Activated naive CD4-positive, alpha-beta T cell treated with anti-CD3 and anti-CD28 coated beads, Interleukin-2, amount 50 U/mL, for 24 hours (primary cell): ENCODE measurements around the gene MTX2.

Experiments used
- H3K27ac Mint-ChIP-seq: one replicate; pipeline ENCODE4 v1.8.0; 2021; ENCODE audit warnings: mild to moderate bottlenecking, mixed read lengths
- H3K27me3 Mint-ChIP-seq: one replicate; pipeline ENCODE4 v1.8.0; 2021; ENCODE audit warnings: mixed read lengths
- H3K36me3 Mint-ChIP-seq: one replicate; pipeline ENCODE4 v1.8.0; 2021; ENCODE audit warnings: mixed read lengths
- H3K4me1 Mint-ChIP-seq: one replicate; pipeline ENCODE4 v1.8.0; 2021; ENCODE audit warnings: mixed read lengths
- H3K4me3 Mint-ChIP-seq: one replicate; pipeline ENCODE4 v1.8.0; 2021; ENCODE audit warnings: mild to moderate bottlenecking, mixed read lengths
- H3K9me3 Mint-ChIP-seq: one replicate; pipeline ENCODE4 v1.8.0; 2021; ENCODE audit warnings: mixed read lengths

Gene MTX2

GRCh38 chr2:176269319-176270099 is at the start of gene MTX2:
Gene MTX2, plus strand, starts transcription at chr2:176269442. Its CDS starts 188 bp downstream, at chr2:176269630.
- H3K4me3 Mint-ChIP-seq: peak within 1 kb of the TSS; percentile 97
- H3K27me3 Mint-ChIP-seq: peaks cover under 1% of the 10 kb centered on the region
- H3K36me3 Mint-ChIP-seq: peaks cover 4% of the 10 kb centered on the region
- H3K9me3 Mint-ChIP-seq: no peaks in the 10 kb centered on the region
- H3K4me1 Mint-ChIP-seq: peaks cover 42% of the 10 kb centered on the region
- H3K27ac Mint-ChIP-seq: peak within 1 kb of the TSS; percentile 98

- Mint-ChIP-seq H3K4me3 (no peak overlapping the region), H3K9me3 (no peaks in the 10 kb centered on the region), H3K4me1 (no peaks in the 10 kb centered on the region), H3K36me3 (no peaks in the 10 kb centered on the region), H3K27me3 (peaks cover 33% of the 10 kb centered on the region), H3K27ac (no peak overlapping the region)
Measured at GRCh38 chr2:176227874-176228273, 41.4 kb upstream of the MTX2 start.

- Mint-ChIP-seq H3K27me3 (peaks cover 23% of the 10 kb centered on the region), H3K27ac (no peak overlapping the region), H3K36me3 (no peaks in the 10 kb centered on the region), H3K4me3 (no peak overlapping the region), H3K4me1 (no peaks in the 10 kb centered on the region), H3K9me3 (no peaks in the 10 kb centered on the region)
Measured at GRCh38 chr2:176234156-176234555, 35.1 kb upstream of the MTX2 start.

- Mint-ChIP-seq H3K4me1 (no peaks in the 10 kb centered on the region), H3K27ac (no peak overlapping the region), H3K4me3 (no peak overlapping the region), H3K36me3 (no peaks in the 10 kb centered on the region), H3K9me3 (no peaks in the 10 kb centered on the region), H3K27me3 (peaks cover 21% of the 10 kb centered on the region)
Measured at GRCh38 chr2:176234940-176235339, 34.3 kb upstream of the MTX2 start.

- H3K4me1 Mint-ChIP-seq: no peaks in the 10 kb centered on the region
- H3K27ac Mint-ChIP-seq: no peak overlapping the region
- H3K4me3 Mint-ChIP-seq: no peak overlapping the region
- peaks cover 23% of the 10 kb centered on the region for H3K27me3 Mint-ChIP-seq
- H3K9me3 Mint-ChIP-seq: no peaks in the 10 kb centered on the region
- no peaks in the 10 kb centered on the region for H3K36me3 Mint-ChIP-seq
Measured at GRCh38 chr2:176237456-176237855, 31.8 kb upstream of the MTX2 start.

GRCh38 chr2:176239031-176239430 is 30.2 kb upstream of the MTX2 start:
- Mint-ChIP-seq H3K36me3 (no peaks in the 10 kb centered on the region), H3K4me3 (no peak overlapping the region), H3K27me3 (peaks cover 24% of the 10 kb centered on the region), H3K9me3 (no peaks in the 10 kb centered on the region), H3K4me1 (no peaks in the 10 kb centered on the region), H3K27ac (no peak overlapping the region)

- no peak overlapping the region for H3K27ac Mint-ChIP-seq
- H3K36me3 Mint-ChIP-seq: no peaks in the 10 kb centered on the region
- H3K4me3 Mint-ChIP-seq: no peak overlapping the region
- peaks cover 24% of the 10 kb centered on the region for H3K27me3 Mint-ChIP-seq
- H3K9me3 Mint-ChIP-seq: no peaks in the 10 kb centered on the region
- H3K4me1 Mint-ChIP-seq: no peaks in the 10 kb centered on the region
Measured at GRCh38 chr2:176240301-176240700, 28.9 kb upstream of the MTX2 start.

- no peaks in the 10 kb centered on the region for H3K36me3 Mint-ChIP-seq
- peaks cover 24% of the 10 kb centered on the region for H3K27me3 Mint-ChIP-seq
- H3K4me3 Mint-ChIP-seq: no peak overlapping the region
- no peak overlapping the region for H3K27ac Mint-ChIP-seq
- H3K4me1 Mint-ChIP-seq: no peaks in the 10 kb centered on the region
- no peaks in the 10 kb centered on the region for H3K9me3 Mint-ChIP-seq
Measured at GRCh38 chr2:176242276-176242675, 27.0 kb upstream of the MTX2 start.

- Mint-ChIP-seq H3K4me1 (no peaks in the 10 kb centered on the region), H3K4me3 (no peak overlapping the region), H3K27ac (no peak overlapping the region), H3K36me3 (peaks cover 3% of the 10 kb centered on the region), H3K27me3 (peaks cover 14% of the 10 kb centered on the region), H3K9me3 (peaks cover 4% of the 10 kb centered on the region)
Measured at GRCh38 chr2:176246331-176246730, 22.9 kb upstream of the MTX2 start.

- peaks cover 9% of the 10 kb centered on the region for H3K9me3 Mint-ChIP-seq
- no peaks in the 10 kb centered on the region for H3K4me1 Mint-ChIP-seq
- H3K36me3 Mint-ChIP-seq: peaks cover 4% of the 10 kb centered on the region
- H3K27ac Mint-ChIP-seq: no peak overlapping the region
- H3K4me3 Mint-ChIP-seq: no peak overlapping the region
- peaks cover 17% of the 10 kb centered on the region for H3K27me3 Mint-ChIP-seq
Measured at GRCh38 chr2:176247859-176248258, 21.4 kb upstream of the MTX2 start.

- Mint-ChIP-seq H3K27me3 (peaks cover 24% of the 10 kb centered on the region), H3K4me1 (no peaks in the 10 kb centered on the region), H3K4me3 (no peak overlapping the region), H3K27ac (no peak overlapping the region), H3K36me3 (peaks cover 8% of the 10 kb centered on the region), H3K9me3 (peaks cover 9% of the 10 kb centered on the region)
Measured at GRCh38 chr2:176251928-176252327, 17.3 kb upstream of the MTX2 start.

GRCh38 chr2:176260689-176261088 is 8.6 kb upstream of the MTX2 start:
- Mint-ChIP-seq H3K4me1 (no peaks in the 10 kb centered on the region), H3K36me3 (no peaks in the 10 kb centered on the region), H3K27ac (no peak overlapping the region), H3K4me3 (no peak overlapping the region), H3K9me3 (no peaks in the 10 kb centered on the region), H3K27me3 (peaks cover 20% of the 10 kb centered on the region)

GRCh38 chr2:176261136-176261535 is 8.1 kb upstream of the MTX2 start:
- H3K27ac Mint-ChIP-seq: no peak overlapping the region
- peaks cover 18% of the 10 kb centered on the region for H3K27me3 Mint-ChIP-seq

GRCh38 chr2:176268976-176269318 is 295 bp upstream of the MTX2 start:
- H3K4me3 Mint-ChIP-seq: peak overlapping the region; percentile 97
- no peaks in the 10 kb centered on the region for H3K9me3 Mint-ChIP-seq
- H3K4me1 Mint-ChIP-seq: peaks cover 36% of the 10 kb centered on the region
- H3K27me3 Mint-ChIP-seq: peaks cover 4% of the 10 kb centered on the region
- H3K36me3 Mint-ChIP-seq: peaks cover 4% of the 10 kb centered on the region
- no peak overlapping the region for H3K27ac Mint-ChIP-seq

More at GRCh38 chr2:176261136-176261535, 8.1 kb upstream of the MTX2 start:
- Mint-ChIP-seq H3K36me3 (no peaks in the 10 kb centered on the region), H3K4me1 (no peaks in the 10 kb centered on the region), H3K4me3 (no peak overlapping the region), H3K9me3 (no peaks in the 10 kb centered on the region)

GRCh38 chr2:176270100-176270750 is 983 bp downstream of the MTX2 start:
- peaks cover 4% of the 10 kb centered on the region for H3K36me3 Mint-ChIP-seq
- H3K4me1 Mint-ChIP-seq: peaks cover 48% of the 10 kb centered on the region
- peak overlapping the region; percentile 26 for H3K27ac Mint-ChIP-seq
- no peaks in the 10 kb centered on the region for H3K9me3 Mint-ChIP-seq
- H3K4me3 Mint-ChIP-seq: peak overlapping the region; percentile 97
- H3K27me3 Mint-ChIP-seq: no peaks in the 10 kb centered on the region

GRCh38 chr2:176272870-176273459 is 3.7 kb downstream of the MTX2 start:
- no peaks in the 10 kb centered on the region for H3K9me3 Mint-ChIP-seq
- no peak overlapping the region for H3K4me3 Mint-ChIP-seq
- H3K27ac Mint-ChIP-seq: no peak overlapping the region
- peaks cover 6% of the 10 kb centered on the region for H3K36me3 Mint-ChIP-seq
- no peaks in the 10 kb centered on the region for H3K27me3 Mint-ChIP-seq
- peaks cover 48% of the 10 kb centered on the region for H3K4me1 Mint-ChIP-seq
